ENCODE results near the gene ERC2. TPM values are rescaled to one million over a fixed set of nuclear protein-coding genes. Genes with fewer than 3 reads are reported as not detected.

Gene ERC2
- total and polyA plus RNA-seq, 2 of the 8 experiments (the other 6 are each of a cell fraction or from before 2014, with no cell fraction given): 16.4 to 22.8 TPM

- TF ChIP-seq HDAC6 (IDR thresholded peaks at IDR 0.05; ENCODE audit: low read depth, low read length) (no peak), EGR1 (IDR thresholded peaks at IDR 0.05; ENCODE audit: borderline replicate concordance, low read depth, low read length) (no peak), RBBP5 (IDR thresholded peaks at IDR 0.05; ENCODE audit: borderline replicate concordance, low read depth, low read length) (no peak), SRF (IDR thresholded peaks at IDR 0.05; ENCODE audit: low read depth, low read length) (no peak), KDM5A (IDR thresholded peaks at IDR 0.05; ENCODE audit: low read length) (no peak)
Observed at GRCh38 chr3:56075089-56075488, 393.2 kb downstream of the ERC2 start (continued).

All from H1 (cell line).